GM18909 (cell line): Measurements from ENCODE around the gene USP49.
"Not testable (repeated sequence)": the region's sequence is repeated elsewhere in the genome, so short reads cannot be mapped to it uniquely, and the experiment has no call there.

Experiments
- ATAC-seq: cut with Tn5 transposase; IDR thresholded peaks from one replicate; pipeline ENCODE4 v1.9.1; 2021; ENCODE audit warnings: mild to moderate bottlenecking; ENCODE audit not compliant: unreplicated experiment, poor library complexity

USP49 gene

GRCh38 chr6:41766043-41766664 lies 129.0 kb downstream of the USP49 start:
- ATAC-seq = not testable (repeated sequence)

GRCh38 chr6:41763470-41763869 lies 131.7 kb downstream of the USP49 start:
- no peak for ATAC-seq

- no peak for ATAC-seq
These were observed 135.1 kb downstream of the USP49 start for GRCh38 chr6:41759905-41760579.

- ATAC-seq = no peak
These were observed 135.9 kb downstream of the USP49 start for GRCh38 chr6:41759106-41759904.

DNA sequence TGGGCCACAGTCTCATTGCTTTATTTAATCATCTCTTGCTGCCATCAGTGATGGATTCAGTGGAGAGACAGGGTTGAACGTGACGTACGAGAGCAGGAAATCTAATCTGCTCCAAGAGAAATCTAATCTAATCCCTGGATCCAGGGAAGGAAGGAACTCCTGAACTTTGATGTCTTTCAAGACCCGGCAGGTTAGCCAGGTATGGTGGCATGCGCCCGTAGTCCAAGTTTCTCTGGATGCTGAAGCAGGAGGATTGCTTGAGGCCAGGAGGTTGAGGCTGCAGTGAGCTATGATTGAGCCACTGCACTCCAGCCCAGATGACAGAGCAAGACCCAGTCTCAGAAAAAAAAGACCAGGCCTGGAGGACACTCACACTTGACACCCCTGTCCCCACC lies 136.5 kb downstream of the USP49 start:
- ATAC-seq = no peak

DNA sequence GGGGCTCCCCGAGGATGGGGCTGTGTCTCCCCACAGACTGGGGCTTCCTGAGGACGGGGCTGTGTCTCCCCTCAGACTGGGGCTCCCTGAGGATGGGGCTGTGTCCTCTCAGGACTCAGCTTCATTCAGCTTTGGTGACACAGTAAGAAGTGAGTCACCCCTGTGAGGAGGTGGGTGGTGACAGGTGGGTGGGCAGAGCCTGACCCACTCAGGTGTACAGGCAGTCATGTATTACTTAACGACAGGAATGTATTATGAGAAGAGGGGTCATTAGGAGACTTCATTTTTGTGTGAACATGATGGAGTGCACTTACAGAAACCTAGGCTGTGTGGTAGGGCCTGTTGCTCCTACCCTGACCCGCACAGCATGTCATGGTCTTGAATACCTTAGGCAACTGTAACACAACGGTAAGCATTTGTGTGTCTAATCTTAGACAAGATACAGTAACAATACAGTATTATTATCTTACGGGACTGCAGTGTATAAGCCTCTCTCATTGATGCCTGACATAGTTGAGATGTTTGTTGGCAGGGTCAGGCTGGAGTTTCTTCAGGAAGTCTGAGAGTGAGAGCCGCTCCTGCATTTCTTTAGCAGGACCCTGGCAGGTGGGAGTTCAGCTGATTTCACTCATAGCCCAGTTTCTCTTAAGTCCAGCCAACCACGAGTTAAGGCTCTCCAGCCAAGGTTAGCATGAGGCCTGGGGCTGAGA lies 137.1 kb downstream of the USP49 start:
- no peak for ATAC-seq

DNA sequence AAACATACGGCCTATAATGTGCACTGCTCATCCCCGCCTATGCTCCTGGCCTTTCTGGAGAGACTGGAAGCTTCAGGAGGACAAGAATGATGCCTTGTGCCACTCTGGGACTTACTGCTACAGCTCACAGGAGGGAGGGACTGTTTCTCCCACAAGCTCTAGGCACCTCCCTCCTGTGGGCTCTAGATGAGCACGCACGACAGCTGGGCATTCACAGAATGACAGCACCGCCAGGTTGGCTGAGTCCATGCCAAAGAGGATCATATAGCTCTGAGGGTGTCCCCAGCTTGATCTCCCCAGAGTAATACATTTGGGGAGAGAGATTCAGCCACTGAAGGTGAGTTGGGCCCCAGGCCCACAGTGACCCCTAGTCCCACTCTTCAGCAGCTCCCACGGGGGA lies 137.9 kb downstream of the USP49 start:
- no peak for ATAC-seq

DNA sequence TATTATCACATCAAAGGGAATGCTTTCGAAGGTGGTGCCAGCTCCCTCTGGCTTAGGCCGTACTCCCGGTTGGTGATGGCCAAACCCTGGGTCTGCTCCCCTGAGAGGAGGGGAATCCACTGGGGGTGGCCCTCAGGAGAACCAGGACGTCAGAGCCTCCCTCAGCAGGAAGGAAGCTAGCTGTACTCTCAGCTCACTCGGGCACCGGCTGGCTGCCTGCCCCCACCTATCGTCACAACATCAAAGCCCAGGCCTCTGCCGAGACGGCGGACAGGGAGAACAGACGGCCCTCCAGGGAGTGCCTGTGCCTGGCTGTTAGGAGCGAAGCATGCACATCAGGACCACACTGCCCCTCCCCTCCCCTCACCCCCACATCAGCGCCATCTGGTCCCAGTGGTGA lies 138.8 kb downstream of the USP49 start:
- ATAC-seq = no peak

DNA sequence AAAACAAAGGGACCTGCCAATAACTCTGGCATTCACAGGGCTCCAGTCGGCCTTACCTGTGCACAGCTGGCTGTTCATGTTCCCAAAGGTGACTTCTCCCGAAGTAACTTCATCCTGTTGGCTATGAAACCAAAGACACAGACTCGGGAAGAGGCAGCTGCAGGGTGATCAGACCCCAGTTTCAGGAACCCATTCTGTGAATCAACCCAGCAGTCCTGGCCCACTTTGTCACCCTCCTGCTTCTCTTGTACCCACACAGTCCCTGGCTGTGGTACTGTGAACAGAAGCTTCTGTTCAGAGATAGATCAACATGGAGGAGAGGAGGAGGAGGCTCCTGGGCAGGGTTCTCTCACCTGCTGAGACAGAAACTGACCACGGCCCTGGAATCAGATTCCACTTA lies 139.3 kb downstream of the USP49 start:
- no peak for ATAC-seq

- ATAC-seq = no peak
These were observed 144.8 kb downstream of the USP49 start for GRCh38 chr6:41750374-41750773.

GRCh38 chr6:41748542-41748941 lies 146.6 kb downstream of the USP49 start:
- no peak for ATAC-seq

DNA sequence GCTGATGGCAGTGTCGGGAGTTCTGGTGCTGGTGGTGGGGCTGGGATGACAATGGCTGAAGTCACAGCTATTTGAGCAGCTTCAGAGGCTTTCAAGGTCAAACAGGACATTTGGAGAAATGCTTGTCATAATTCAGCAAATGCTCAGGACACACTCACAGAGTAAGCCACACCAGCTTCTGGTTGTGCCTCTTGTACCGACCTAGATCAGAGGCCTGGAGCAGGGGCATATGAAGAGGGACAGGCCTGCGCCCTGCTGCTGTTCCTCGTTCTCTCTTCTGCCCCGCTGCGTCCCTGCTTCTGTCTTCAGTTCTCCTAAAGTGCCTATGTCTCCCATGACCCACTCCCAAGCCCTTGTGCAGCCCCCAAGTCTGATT lies 147.1 kb downstream of the USP49 start:
- ATAC-seq = no peak

- no peak for ATAC-seq
These were observed 147.7 kb downstream of the USP49 start, which contains the start of gene PGC for GRCh38 chr6:41747256-41748101. Gene PGC (minus strand): TSS chr6:41747397. CDS start chr6:41747334, 63 bp downstream.

GRCh38 chr6:41746107-41746506 lies 149.1 kb downstream of the USP49 start:
- no peak for ATAC-seq

DNA sequence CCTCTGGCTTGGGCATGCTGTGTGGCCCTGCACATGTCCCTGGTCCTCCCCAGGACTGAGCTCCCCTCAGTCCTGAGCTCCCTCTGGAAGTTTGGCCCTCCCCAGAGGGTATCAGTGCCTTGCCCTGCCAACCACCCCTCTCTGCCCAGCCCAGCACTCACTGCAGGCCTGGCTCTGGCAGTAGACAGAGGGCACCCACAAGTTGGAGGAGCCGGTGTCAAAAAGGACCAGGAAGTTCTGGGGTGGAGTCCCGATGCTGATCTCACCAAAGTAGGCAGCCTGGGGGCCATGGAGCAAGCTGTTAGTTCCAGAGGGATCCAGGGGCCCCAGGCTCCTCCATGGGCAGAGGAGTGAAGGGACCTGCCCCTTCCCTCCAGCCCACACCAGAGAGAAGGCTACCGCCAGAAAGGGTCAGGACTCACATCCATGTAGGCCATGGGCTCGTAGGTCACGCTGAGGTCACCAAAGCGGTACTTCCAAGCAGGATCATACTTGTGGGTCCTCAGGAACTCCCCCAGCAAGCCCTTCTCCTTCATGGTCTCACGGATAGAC lies 150.9 kb downstream of the USP49 start:
- ATAC-seq = no peak

DNA sequence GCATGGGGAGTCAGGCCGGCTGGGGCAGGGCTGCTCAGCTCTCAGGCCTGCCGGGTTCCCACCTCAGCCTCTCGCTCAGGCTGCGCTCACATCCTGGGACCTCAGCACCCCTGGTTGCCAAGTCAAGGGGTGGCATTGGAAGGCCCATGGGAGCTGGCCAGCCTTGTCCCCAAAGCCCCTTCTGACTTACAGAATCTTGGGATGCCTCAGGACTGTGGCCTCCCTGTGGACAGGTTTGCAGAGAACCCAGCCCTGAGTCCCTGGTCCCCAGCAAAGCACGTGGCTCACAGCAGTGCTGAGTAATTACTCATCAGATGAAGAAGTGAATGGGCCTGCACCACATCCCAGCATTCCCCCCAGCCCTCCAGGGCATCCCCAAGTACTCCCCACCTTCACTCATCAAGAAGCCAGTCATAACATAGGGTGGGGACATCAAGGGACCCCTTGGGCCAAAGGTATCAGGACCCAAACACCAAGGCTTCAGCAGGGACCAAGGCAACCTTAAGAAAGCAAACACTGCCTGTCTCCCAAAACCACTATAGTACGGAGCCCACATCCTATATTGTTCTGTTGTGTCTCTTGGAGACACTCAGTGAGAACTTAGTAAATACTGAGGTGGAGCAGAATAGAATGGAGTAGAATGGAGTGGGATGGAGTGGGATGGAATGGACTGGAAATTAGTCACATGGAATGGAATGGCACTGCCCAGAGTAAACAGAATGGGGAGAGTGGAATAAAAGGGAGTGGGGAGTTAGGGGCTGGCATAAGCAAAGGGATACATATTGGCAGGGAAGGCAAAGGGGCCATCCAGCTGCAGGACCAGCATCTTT lies 151.6 kb downstream of the USP49 start:
- ATAC-seq = no peak

GRCh38 chr6:41741625-41742490 lies 153.3 kb downstream of the USP49 start:
- no peak for ATAC-seq
